Karpas-422 (cell line): ENCODE results near the gene WNK3. TPM values are rescaled to one million over a fixed set of nuclear protein-coding genes. Genes with fewer than 3 reads are reported as not detected.

ENCODE experiments used
- DNase-seq: peaks from one replicate; pipeline ENCODE4 v3.0.0-alpha.2; 2015
- H2AFZ ChIP-seq: fragments of 200-600 bp; sonication (generic); 2 replicates; pipeline ENCODE4 v1.6.1; 2014; ENCODE audit warnings: antibody characterized with exemption, low read length, mixed read lengths
- H3K27ac ChIP-seq: fragments of 200-600 bp; sonication (generic); 2 replicates; pipeline ENCODE4 v1.5.1; 2014; ENCODE audit warnings: mild to moderate bottlenecking, low read length, moderate library complexity
- H3K27me3 ChIP-seq: fragments of 200-600 bp; sonication (generic); 2 replicates; pipeline ENCODE4 v1.6.1; 2014; ENCODE audit warnings: low read length, mixed read lengths
- H3K36me3 ChIP-seq: fragments of 200-600 bp; sonication (generic); 2 replicates; pipeline ENCODE4 v1.6.1; 2014; ENCODE audit warnings: low read length, mixed read lengths; ENCODE audit not compliant: insufficient read depth
- H3K4me1 ChIP-seq: fragments of 200-600 bp; sonication (generic); 2 replicates; pipeline ENCODE4 v1.6.1; 2014; ENCODE audit warnings: mild to moderate bottlenecking, low read length, mixed read lengths
- H3K4me2 ChIP-seq: fragments of 200-600 bp; sonication (generic); 2 replicates; pipeline ENCODE4 v1.6.1; 2014; ENCODE audit warnings: low read length, low read depth, mild to moderate bottlenecking; ENCODE audit not compliant: poor library complexity, severe bottlenecking
- H3K4me3 ChIP-seq: fragments of 200-600 bp; sonication (generic); 2 replicates; pipeline ENCODE4 v1.5.1; 2014; ENCODE audit warnings: mild to moderate bottlenecking, antibody characterized with exemption, low read length, mixed read lengths
- H3K79me2 ChIP-seq: fragments of 200-600 bp; sonication (generic); 2 replicates; pipeline ENCODE4 v1.6.1; 2014; ENCODE audit warnings: mild to moderate bottlenecking, low read length, mixed read lengths
- H3K9ac ChIP-seq: fragments of 200-600 bp; sonication (generic); 2 replicates; pipeline ENCODE4 v1.6.0; 2014; ENCODE audit warnings: low read length
- H3K9me2 ChIP-seq: fragments of 200-600 bp; sonication (generic), shearing (Covaris generic); replicated peaks from 2 replicates; pipeline ENCODE4 v1.6.0; 2014; ENCODE audit warnings: mild to moderate bottlenecking, low read length, moderate library complexity; ENCODE audit not compliant: insufficient read depth
- H3K9me3 ChIP-seq: fragments of 300-700, 200-600 bp; sonication (generic); 2 replicates; pipeline ENCODE4 v1.6.1; 2014; ENCODE audit warnings: low read length, mixed read lengths
- H4K20me1 ChIP-seq: fragments of 200-600 bp; sonication (generic); 2 replicates; pipeline ENCODE4 v1.6.1; 2014; ENCODE audit warnings: mild to moderate bottlenecking, antibody characterized with exemption, low read length, low read depth; ENCODE audit not compliant: insufficient read depth
- small RNA-seq: library from RNA; depleted of rRNA; stranded (forward); fragments of <200 nt; gene quantifications from one replicate; pipeline ENCODE3, GENCODE V24; 2014
- total RNA-seq: library from RNA; depleted of rRNA; stranded (reverse); fragments of >200 nt; shearing (Covaris generic); gene quantifications from 2 replicates; pipeline ENCODE4 v1.2.3, GENCODE V29; 2014; ENCODE audit warnings: low replicate concordance; rRNA removed

WNK3 gene
- total RNA-seq, 1 experiment from 2014 or later, result 0.04 TPM

- Histone ChIP-seq H3K9me3 (no peaks in the 10 kb centered on the region), H3K27me3 (no peaks in the 10 kb centered on the region), H3K36me3 (peaks cover 18% of the 10 kb centered on the region), H4K20me1 (no peaks in the 10 kb centered on the region), H3K4me1 (no peaks in the 10 kb centered on the region), H3K79me2 (peaks cover 19% of the 10 kb centered on the region), H2AFZ (no peak overlapping the region), H3K9me2 (no peaks in the 10 kb centered on the region), H3K4me3 (no peak overlapping the region), H3K27ac (no peak overlapping the region), H3K4me2 (no peak overlapping the region), H3K9ac (no peak overlapping the region)
- DNase-seq, result no peak
Measured at GRCh38 chrX:54172455-54172854, 185.4 kb downstream of the WNK3 start.

- Histone ChIP-seq H3K4me1 (no peaks in the 10 kb centered on the region), H3K4me2 (no peak overlapping the region), H3K9me3 (no peaks in the 10 kb centered on the region), H3K27ac (no peak overlapping the region), H3K9ac (no peak overlapping the region), H3K4me3 (no peak overlapping the region), H3K36me3 (peaks cover 17% of the 10 kb centered on the region), H4K20me1 (no peaks in the 10 kb centered on the region), H3K27me3 (no peaks in the 10 kb centered on the region), H2AFZ (no peak overlapping the region), H3K9me2 (no peaks in the 10 kb centered on the region), H3K79me2 (peaks cover 11% of the 10 kb centered on the region)
- no peak for DNase-seq
Measured at GRCh38 chrX:54171527-54172250, 186.2 kb downstream of the WNK3 start.

- Histone ChIP-seq H3K9ac (no peak overlapping the region), H3K79me2 (peaks cover 6% of the 10 kb centered on the region; the same call in 1 of the 2 replicates), H3K27me3 (no peaks in the 10 kb centered on the region), H3K4me2 (no peak overlapping the region), H3K4me1 (no peaks in the 10 kb centered on the region), H4K20me1 (no peaks in the 10 kb centered on the region), H3K9me2 (no peaks in the 10 kb centered on the region), H3K27ac (no peak overlapping the region), H2AFZ (no peak overlapping the region), H3K36me3 (peaks cover 13% of the 10 kb centered on the region), H3K9me3 (no peaks in the 10 kb centered on the region), H3K4me3 (no peak overlapping the region)
- no peak for DNase-seq
Measured at GRCh38 chrX:54171091-54171490, 186.8 kb downstream of the WNK3 start.

- Histone ChIP-seq H3K79me2 (no peaks in the 10 kb centered on the region), H3K4me3 (no peak overlapping the region), H3K9me3 (peaks cover 4% of the 10 kb centered on the region), H3K4me1 (no peaks in the 10 kb centered on the region), H4K20me1 (no peaks in the 10 kb centered on the region), H3K27ac (no peak overlapping the region), H2AFZ (no peak overlapping the region), H3K36me3 (no peaks in the 10 kb centered on the region), H3K9me2 (no peaks in the 10 kb centered on the region), H3K4me2 (no peak overlapping the region), H3K9ac (no peak overlapping the region), H3K27me3 (no peaks in the 10 kb centered on the region)
- DNase-seq, result peak; percentile 35
Measured at GRCh38 chrX:54166915-54167314, 190.9 kb downstream of the WNK3 start.

- Histone ChIP-seq H3K27me3 (no peaks in the 10 kb centered on the region), H3K9me3 (no peaks in the 10 kb centered on the region), H3K4me1 (peaks cover 8% of the 10 kb centered on the region), H3K4me3 (no peak overlapping the region), H3K27ac (no peak overlapping the region), H3K36me3 (no peaks in the 10 kb centered on the region; the same call in 1 of the 2 replicates), H4K20me1 (no peaks in the 10 kb centered on the region), H3K9ac (no peak overlapping the region), H3K4me2 (no peak overlapping the region), H3K9me2 (no peaks in the 10 kb centered on the region), H2AFZ (no peak overlapping the region), H3K79me2 (no peaks in the 10 kb centered on the region)
- no peak for DNase-seq
Measured at GRCh38 chrX:54157561-54157960, 200.3 kb downstream of the WNK3 start.

Small RNA genes lying within 50 kb of the gene (small RNA-seq; reads per million reads assigned to genes)
- gene AL589872.1, result not detected
- gene RNU6-434P, result not detected

Other genes with a start within 250 kb of the WNK3 start
- gene FAM120C, start 174.8 kb downstream of the WNK3 start, total RNA-seq, result 11.1 and 16.6 TPM in 2 replicates
- gene TSR2, start 82.4 kb upstream of the WNK3 start, total RNA-seq, result 7.9 and 15.3 TPM in 2 replicates
- not detected in 2 replicates for gene FGD1, start 138.2 kb upstream of the WNK3 start, total RNA-seq
- 39.3 and 57.0 TPM in 2 replicates for gene GNL3L, start 172.2 kb upstream of the WNK3 start, total RNA-seq